Mesothelial cell of epicardium (in vitro differentiated cells): ENCODE results near the gene ZSCAN20. TPM values are rescaled to one million over a fixed set of nuclear protein-coding genes. Genes with fewer than 3 reads are reported as not detected.

Experiments used
- DNase-seq, 2 experiments: peaks; one replicate each; pipeline ENCODE4 v3.0.0; 2021; ENCODE audit warnings: low spot score in 2 of 2; ENCODE audit not compliant: unreplicated experiment in 2 of 2
- H3K27ac Mint-ChIP-seq: 2 replicates; pipeline ENCODE4 v1.8.0; 2021; ENCODE audit warnings: mixed read lengths
- H3K27me3 Mint-ChIP-seq: 2 replicates; pipeline ENCODE4 v1.8.0; 2021; ENCODE audit warnings: low read depth, mixed read lengths
- H3K36me3 Mint-ChIP-seq: 2 replicates; pipeline ENCODE4 v1.8.0; 2021; ENCODE audit warnings: mixed read lengths
- H3K4me1 Mint-ChIP-seq: 2 replicates; pipeline ENCODE4 v1.8.0; 2021; ENCODE audit warnings: mixed read lengths
- H3K4me3 Mint-ChIP-seq: 2 replicates; pipeline ENCODE4 v1.8.0; 2021; ENCODE audit warnings: mild to moderate bottlenecking, moderate library complexity, mixed read lengths
- H3K9me3 Mint-ChIP-seq: 2 replicates; pipeline ENCODE4 v1.8.0; 2021; ENCODE audit warnings: mixed read lengths
- total RNA-seq: library from RNA; stranded (reverse); gene quantifications from 3 replicates; pipeline ENCODE4 v1.2.1, GENCODE V29; 2021
- TF ChIP-seq, protein P1 (sequence below): fragments of 200-600 bp; sonication (generic); IDR thresholded peaks from one replicate; pipeline ENCODE4 v1.5.0; 2021; ENCODE audit warnings: antibody characterized with exemption; ENCODE audit not compliant: unreplicated experiment

Gene ZSCAN20
- total RNA-seq, 1 donor from 2014 or later, result 8.0 TPM

DNA sequence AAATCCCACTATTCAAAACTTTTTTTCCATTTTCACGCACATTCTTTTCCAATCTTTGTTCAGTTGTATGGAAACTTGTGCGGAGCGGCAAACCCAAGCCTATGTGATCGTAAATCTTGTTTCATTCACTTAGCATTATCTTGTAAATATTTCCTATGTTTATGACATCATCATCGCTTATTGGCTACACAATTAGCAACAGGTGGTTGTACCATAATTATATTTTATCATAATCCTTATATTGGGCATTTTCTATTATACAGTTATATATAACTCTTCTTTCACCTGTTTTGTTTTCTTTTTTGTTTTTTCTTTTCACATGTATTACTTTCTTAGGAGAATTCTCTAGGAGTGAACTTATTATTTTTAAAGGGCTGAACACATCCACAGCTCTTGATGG is 65.4 kb downstream of the ZSCAN20 start:
- TF ChIP-seq, protein P1, sequence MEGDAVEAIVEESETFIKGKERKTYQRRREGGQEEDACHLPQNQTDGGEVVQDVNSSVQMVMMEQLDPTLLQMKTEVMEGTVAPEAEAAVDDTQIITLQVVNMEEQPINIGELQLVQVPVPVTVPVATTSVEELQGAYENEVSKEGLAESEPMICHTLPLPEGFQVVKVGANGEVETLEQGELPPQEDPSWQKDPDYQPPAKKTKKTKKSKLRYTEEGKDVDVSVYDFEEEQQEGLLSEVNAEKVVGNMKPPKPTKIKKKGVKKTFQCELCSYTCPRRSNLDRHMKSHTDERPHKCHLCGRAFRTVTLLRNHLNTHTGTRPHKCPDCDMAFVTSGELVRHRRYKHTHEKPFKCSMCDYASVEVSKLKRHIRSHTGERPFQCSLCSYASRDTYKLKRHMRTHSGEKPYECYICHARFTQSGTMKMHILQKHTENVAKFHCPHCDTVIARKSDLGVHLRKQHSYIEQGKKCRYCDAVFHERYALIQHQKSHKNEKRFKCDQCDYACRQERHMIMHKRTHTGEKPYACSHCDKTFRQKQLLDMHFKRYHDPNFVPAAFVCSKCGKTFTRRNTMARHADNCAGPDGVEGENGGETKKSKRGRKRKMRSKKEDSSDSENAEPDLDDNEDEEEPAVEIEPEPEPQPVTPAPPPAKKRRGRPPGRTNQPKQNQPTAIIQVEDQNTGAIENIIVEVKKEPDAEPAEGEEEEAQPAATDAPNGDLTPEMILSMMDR, result no peak
- Mint-ChIP-seq H3K36me3 (no peaks in the 10 kb centered on the region), H3K4me3 (no peak overlapping the region), H3K4me1 (no peaks in the 10 kb centered on the region), H3K27ac (no peak overlapping the region), H3K9me3 (no peaks in the 10 kb centered on the region), H3K27me3 (peaks cover 30% of the 10 kb centered on the region)
- no peak for DNase-seq

DNA sequence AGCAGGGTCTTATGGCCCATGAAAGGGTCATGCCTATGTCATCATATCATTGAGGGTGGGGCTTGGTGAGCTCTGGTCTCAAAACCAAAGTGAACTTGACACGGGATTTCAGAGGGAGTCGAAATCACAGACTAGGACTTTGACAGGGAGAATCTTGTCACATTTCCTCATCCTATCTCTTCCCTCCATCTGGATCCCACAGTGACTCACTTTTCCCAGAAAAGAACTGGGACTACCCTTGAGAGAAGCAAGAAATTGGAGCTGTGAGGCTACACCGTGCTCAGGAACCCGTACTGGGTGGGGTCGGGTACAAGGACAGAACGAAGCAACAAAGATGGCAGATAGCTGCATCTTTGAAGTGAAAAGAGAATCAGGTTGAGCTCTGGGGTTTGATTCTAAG is 69.5 kb downstream of the ZSCAN20 start:
- Mint-ChIP-seq H3K27ac (no peak overlapping the region), H3K27me3 (peaks cover 19% of the 10 kb centered on the region), H3K4me1 (no peaks in the 10 kb centered on the region), H3K9me3 (peaks cover 4% of the 10 kb centered on the region), H3K4me3 (no peak overlapping the region), H3K36me3 (no peaks in the 10 kb centered on the region)
- TF ChIP-seq, protein P1, result no peak
- no peak for DNase-seq

Other genes with a start within 250 kb of the ZSCAN20 start
- gene ZNF362, start 216.2 kb upstream of the ZSCAN20 start, total RNA-seq, result 112 to 114 TPM (median 113 TPM) in 3 replicates
- 0.51 to 0.58 TPM (median 0.52 TPM) in 3 replicates for gene A3GALT2, start 151.5 kb upstream of the ZSCAN20 start, total RNA-seq
- 99.5 to 104 TPM (median 99.7 TPM) in 3 replicates for gene PHC2, start 41.5 kb upstream of the ZSCAN20 start, total RNA-seq